Measurements from ENCODE around the gene ADNP.

The ADNP gene

GRCh38 chr20:50900261-50900660 is 31.0 kb downstream of the ADNP start:
- no peak for TF ChIP-seq CTCF (IDR thresholded peaks at IDR 0.05)
- Histone ChIP-seq H3K4me3 (no peak overlapping the region), H3K27ac (no peak overlapping the region)
- DNase-seq (ENCODE audit: low spot score) = no peak

- no peak overlapping the region for H3K27ac ChIP-seq
- DNase-seq (ENCODE audit: low spot score) = no peak
- TF ChIP-seq CTCF (IDR thresholded peaks at IDR 0.05) = no peak
- no peak overlapping the region for H3K4me3 ChIP-seq
Measured at GRCh38 chr20:50898475-50898874, 32.8 kb downstream of the ADNP start.

GRCh38 chr20:50895111-50895830 is 36.0 kb downstream of the ADNP start:
- H3K27ac ChIP-seq = no peak overlapping the region
- no peak for TF ChIP-seq CTCF (IDR thresholded peaks at IDR 0.05)
- no peak for DNase-seq (ENCODE audit: low spot score)
- H3K4me3 ChIP-seq = no peak overlapping the region

- DNase-seq (ENCODE audit: low spot score) = no peak
- Histone ChIP-seq H3K4me3 (no peak overlapping the region), H3K27ac (no peak overlapping the region)
- no peak for TF ChIP-seq CTCF (IDR thresholded peaks at IDR 0.05)
Measured at GRCh38 chr20:50893620-50894019, 37.6 kb downstream of the ADNP start.

- TF ChIP-seq CTCF (IDR thresholded peaks at IDR 0.05) = no peak
- no peak overlapping the region for H3K4me3 ChIP-seq
- H3K27ac ChIP-seq = no peak overlapping the region
- DNase-seq (ENCODE audit: low spot score) = no peak
Measured at GRCh38 chr20:50892394-50892793, 38.8 kb downstream of the ADNP start.

- no peak overlapping the region for H3K27ac ChIP-seq
- no peak for DNase-seq (ENCODE audit: low spot score)
- no peak for TF ChIP-seq CTCF (IDR thresholded peaks at IDR 0.05)
- H3K4me3 ChIP-seq = no peak overlapping the region
Measured at GRCh38 chr20:50891138-50891537, 40.1 kb downstream of the ADNP start.

GRCh38 chr20:50887576-50887975 is 43.7 kb downstream of the ADNP start:
- no peak for TF ChIP-seq CTCF (IDR thresholded peaks at IDR 0.05)
- DNase-seq (ENCODE audit: low spot score) = no peak
- Histone ChIP-seq H3K27ac (no peak overlapping the region), H3K4me3 (no peak overlapping the region)

All from coronary artery (tissue), 2 donors.